GM19452 (cell line): ENCODE results near the gene TNPO3.
"Not testable (repeated sequence)": the region's sequence is repeated elsewhere in the genome, so short reads cannot be mapped to it uniquely, and the experiment has no call there.

ENCODE experiments used
- ATAC-seq: cut with Tn5 transposase; IDR thresholded peaks from one replicate; pipeline ENCODE4 v1.9.1; 2021; ENCODE audit not compliant: unreplicated experiment

The TNPO3 gene

DNA sequence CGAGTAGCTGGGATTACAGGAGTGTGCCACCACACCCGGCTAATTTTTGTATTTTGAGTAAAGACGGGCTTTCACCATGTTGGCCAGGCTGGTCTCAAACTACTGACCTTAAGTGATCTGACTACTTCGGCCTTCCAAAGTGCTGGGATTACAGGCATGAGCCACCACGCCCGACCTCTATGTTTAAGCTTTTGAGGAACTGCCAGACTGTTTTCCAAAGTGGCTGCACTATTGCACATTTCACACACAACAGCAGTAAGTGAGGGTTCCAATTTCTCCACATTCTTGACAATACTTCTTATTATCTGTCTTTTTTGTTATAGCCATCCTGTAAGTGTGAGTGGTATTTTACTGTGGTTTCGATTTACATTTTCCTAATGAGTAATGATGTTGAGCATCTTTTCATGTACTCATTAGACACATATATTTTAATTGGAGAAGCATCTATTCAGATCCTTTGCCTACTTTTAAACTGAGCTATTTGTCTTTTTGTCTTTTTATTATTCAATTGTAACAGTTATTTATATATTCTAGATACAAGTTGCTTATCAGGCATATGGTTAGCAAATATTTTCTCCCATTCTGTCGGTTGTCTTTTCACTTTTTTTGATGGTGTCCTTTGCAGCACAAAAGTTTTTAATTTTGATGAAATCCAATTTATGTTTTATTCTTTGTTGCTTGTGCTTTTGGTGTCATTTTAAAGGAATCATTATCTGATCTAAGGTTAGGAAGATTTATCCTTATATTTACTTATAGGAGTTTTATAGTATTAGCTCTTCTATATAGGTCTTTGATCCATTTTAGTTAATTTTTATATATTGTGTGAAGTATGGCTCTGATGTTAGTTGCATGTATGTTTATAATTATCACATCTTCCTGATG is 130.0 kb downstream of the TNPO3 start:
- no peak for ATAC-seq

DNA sequence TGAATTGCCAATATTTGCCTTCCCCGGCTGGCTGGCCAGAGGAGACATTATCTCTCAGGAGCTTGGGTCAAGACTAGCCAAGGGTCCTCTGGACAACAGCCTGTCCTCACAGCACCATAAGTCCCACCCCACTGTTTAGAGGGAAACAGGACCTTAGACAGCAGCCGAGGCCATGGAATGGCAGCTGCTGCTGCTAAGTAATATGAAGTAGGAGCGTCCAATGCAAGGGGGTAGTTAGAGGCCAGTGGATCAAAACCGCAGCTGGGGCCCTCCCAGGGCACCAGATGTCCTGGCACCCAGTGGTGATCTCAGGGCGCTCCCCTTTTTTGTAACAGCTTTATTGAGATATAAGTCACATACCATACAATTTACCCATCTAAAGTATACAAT is 131.5 kb downstream of the TNPO3 start:
- no peak for ATAC-seq

DNA sequence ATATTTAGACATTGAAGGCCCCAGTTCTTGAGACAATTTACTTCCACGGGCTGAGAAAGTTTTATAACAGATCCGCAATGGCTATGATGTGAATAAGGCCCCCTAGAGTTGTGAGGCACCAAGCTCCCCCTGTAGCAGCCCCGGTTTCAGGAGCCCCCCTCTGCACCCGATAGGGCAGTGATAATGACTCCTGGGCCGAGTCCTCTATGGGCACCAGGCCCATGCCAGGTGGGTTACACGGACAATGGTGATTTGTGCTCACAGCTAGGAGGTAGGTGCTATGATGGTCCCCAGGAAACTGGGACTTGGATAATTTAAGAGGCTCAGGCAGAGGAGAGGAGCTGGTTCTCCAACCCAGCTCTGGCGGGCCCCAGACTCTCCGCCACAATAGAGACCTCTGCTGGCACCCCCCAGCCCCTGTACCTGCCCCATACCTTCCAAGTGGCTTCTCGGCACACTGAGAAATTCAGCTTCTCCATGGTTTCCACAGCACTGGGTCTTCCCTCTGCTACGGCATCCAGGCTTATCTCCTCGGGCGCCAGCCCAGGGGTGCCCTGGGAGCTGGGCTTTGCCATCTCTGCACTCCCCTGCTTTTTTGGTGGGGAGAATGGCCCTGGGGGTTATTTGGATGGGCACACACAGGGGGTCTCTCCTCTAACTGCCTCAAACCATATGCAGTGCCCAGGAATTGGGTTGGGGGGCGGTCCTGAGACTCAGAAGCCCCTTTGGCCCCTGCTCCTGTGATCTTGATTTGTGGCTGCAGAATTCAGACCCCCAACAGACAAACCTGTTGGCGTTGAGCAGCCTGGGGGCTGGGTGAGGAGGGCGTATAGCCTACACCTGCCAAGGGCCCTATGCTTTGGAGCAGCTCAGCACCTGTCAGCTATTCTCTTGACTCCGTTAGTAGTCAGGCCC is 132.2 kb downstream of the TNPO3 start:
- no peak for ATAC-seq

DNA sequence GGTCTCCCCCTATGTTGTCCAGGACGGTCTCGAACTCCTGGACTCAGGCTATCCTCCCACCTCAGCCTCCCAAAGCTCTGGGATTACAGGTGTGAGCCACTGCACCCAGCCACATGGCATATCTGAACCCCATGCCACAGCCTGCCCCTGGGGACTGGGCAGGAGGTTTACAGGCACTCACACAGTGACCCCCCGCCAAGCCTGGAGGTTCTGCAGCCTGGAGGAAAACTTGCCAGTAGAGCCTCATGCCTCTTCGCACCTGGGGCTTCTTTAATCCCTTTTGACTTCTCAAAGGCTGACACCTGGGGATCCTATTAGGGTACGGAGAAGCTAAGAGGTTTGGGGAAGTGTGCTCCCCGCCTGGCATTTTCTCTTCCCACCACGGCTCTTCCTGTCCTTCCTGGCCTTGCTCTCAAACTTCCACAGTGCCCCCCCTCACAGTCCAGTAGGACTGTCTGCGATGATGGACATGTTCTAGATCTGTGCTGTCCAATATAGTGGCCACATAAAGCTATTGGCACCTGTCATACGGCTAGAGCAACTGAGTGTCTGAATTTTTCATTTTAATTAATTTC is 133.0 kb downstream of the TNPO3 start:
- ATAC-seq: no peak

DNA sequence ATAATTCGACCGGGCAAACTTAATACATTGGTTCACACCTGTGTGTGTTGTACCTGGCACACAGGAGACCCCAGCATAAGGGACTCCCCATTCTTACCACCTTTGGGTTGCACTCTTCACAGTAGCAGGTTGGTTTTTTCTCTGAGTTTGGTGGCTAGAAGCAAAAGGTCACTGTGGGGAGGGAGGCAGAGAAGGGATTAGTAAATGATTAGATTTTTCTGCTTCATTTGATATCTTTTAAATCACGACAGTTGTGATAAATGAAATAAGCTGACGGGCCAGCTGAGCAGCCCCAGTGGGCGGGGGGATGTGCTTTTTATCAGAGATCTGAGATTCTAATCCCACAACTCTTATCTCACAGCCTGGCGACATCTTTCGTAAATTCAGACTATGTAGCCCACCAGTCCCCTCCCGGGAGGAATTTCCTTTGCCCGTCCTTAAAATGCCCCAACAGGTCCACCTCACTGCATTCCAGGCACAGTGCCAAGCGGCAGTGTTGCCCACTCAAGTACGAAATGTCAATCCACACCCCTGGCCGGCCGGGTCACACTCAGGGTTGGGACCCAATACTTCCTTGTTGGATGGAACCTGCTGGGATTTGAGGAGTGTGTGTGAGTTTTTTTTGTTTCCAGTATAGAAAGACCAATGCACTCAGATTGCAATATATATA is 133.9 kb downstream of the TNPO3 start:
- no peak for ATAC-seq

DNA sequence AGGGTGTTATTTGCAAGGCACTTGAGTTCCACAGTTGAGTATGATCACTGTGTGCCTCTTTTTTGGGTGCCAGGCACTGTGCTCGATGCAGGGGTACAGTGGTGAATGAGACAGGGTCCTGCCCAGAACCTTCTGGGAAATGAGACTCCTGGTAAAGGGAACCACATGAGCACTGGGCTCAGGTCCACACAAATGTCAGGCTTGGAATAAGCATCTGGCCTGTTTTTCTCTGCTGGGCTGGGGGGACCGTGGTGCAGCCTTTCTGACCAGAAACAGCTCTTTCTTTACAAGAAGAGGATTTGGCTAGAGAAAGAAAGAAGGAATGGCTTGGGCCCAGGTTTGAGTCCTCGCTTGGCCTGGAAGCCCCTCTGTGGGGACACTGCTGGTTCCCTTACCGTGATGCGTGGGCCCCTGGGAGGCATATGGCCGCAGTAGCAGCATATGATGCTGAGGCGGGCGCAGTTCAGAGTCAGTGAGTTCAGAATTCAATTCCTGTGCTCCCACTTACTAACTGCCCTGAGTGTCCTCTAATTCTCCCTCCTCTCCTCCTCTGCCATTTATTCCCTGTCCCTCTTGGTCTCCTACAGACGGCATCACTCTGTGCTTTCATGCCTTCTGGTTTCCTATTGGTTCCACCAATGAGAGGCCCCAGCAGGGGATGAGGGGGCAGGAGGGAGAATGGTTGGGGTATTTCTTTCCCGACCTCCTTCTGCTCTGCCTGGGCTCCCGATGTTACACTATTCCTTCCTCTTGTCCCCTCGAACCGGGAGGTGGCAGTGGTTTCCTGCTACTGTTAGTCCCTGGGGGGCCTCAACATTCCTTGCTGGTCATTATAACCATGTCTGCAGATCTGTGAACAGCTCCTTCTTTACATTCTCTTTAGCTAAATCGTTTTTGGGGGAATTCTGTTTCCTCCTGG is 134.8 kb downstream of the TNPO3 start:
- no peak for ATAC-seq

DNA sequence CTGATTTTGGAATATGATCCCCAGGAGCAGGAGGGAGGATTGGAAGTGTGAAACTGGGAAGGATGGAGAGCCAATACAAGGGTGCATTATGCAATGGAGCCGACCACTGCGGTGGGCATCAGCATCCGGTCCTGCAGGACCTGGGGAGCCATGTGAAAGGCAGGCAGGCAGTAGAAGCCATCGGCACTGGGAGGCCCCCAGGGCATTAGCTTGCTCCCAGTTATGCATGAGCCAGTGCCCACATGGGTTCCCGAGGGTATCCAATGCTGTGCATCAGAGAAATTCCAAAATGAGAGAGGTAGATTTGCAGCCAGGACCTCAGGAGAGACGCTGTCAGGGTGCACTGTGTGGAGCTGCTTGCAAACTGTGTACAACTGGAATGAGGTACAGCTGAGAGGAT is 135.7 kb downstream of the TNPO3 start:
- no peak for ATAC-seq

DNA sequence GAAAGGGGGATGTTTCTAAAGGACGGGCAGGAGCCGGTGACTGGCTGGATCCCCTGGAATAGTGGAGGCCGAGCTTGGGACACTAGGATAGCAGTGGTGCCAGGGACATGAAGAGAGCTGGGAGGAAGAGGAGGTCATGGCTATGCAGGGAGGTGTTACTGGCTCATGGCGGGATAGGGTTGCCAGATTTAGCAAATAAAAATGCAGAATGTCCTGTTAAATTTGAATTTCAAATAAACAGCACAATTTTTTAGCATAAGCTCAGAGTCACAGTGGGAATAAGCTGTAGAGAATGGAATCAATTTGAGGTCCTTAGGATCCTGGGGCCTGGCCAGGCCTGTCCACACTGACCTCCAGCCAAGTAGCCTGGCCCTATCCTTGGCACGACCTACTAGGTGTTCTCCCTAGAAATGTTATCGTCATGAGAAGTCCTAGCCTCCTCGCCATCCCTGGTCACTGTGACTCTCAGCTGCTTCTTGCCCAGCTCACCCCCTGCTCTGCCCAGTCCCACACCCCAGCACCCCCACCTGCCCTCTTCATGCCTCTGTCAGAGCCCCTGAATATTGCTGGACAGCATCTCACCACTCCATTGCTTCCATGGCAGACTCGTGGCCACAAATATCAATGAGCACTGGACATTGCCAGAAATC is 136.8 kb downstream of the TNPO3 start:
- ATAC-seq: no peak

DNA sequence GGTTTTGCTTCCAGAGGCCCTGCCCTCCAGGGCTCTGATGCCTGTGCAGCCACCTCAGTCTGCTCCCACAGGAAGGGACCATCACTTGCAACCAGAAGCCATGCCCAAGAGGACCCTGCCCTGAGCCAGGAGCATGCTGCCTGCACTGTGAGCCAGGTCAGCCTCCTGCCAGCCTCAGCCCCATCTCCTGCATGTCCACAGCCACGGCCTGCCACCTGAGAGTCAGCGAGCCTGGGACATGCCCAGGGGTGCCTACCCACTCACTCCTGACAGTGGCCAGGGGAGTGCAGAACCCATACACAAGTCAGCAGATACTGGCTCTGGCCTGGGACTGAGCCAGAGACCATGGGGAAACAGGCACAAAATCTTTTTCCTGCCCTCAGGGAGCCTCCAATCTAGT is 137.8 kb downstream of the TNPO3 start:
- ATAC-seq: no peak

DNA sequence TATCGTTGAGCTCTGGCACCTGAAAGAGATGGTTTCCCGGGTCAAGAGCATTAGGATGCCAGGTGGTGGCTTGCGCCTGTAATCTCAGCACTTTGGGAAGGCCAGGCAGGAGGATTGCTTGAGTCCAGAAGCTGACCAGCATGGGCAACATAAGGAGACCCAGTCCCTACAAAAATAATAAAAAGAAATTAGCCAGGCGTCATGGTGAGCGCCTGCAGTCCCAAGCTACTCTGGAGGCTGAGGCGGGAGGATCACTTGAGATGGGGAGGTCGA is 138.3 kb downstream of the TNPO3 start:
- no peak for ATAC-seq

DNA sequence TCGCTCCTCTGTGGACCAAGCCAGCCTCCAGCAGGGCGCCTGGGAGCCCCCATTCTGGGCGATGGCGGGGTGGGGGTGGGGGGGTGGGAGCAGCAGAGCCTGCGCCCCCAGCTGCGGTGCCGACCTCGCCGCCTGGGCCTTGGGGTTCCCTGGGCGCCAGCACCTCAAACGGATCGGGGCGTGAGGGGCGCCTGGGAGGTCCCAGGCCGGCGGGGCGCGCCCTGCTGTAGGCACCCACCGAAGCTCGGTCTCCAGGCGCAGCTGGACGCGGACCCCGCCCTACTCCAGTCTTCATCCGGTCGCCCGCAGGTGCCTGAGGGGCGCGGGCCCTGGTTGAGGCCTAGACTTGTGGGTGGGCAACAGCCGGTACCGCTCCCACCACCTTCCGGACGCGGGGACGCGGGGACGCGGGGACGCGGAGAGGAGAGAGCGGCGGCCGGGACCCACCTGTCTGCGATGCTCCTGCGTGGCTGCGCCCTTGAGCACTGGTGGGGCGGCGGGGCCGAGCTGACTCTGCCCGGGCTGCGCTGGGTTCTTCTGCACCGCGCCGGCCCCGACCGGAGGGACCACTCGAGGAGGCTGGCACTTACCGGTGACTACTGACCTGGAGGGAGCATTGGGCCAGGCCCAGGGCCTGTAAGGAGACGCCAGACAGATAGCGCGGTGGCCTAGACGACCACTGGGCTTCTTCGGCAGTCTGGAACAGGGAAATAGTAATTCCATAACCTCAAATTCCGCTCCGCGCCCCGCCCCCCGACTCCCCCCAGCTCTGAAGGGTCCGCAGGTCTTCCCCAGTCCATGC is 138.9 kb downstream of the TNPO3 start:
- ATAC-seq: no peak

DNA sequence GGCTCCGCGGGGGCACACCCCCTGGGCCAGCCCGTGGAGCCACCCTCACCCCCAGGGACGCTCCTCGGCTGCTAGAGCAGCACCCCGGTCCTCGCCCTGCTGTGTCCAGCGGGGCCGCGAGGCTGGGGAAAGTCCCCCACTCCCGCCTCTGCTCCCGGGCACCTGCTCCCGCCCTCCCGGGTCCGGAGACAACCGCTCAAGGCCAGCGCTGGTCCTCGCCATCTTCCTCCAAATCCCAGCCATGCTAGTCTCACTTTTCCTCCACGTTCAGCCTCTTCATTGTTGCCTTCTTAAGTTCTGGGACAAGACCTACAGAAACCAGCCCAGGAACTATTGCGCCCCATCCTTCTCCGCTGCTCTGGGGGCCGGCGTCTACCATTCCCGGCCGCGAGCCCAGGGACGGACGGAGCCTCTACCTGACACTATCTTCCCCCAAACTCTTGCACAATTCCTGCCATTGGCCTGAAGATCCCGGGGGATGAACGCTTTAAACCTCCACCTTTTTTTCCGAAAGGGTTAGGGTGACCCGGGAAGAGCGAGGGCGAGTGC is 139.6 kb downstream of the TNPO3 start:
- no peak for ATAC-seq

DNA sequence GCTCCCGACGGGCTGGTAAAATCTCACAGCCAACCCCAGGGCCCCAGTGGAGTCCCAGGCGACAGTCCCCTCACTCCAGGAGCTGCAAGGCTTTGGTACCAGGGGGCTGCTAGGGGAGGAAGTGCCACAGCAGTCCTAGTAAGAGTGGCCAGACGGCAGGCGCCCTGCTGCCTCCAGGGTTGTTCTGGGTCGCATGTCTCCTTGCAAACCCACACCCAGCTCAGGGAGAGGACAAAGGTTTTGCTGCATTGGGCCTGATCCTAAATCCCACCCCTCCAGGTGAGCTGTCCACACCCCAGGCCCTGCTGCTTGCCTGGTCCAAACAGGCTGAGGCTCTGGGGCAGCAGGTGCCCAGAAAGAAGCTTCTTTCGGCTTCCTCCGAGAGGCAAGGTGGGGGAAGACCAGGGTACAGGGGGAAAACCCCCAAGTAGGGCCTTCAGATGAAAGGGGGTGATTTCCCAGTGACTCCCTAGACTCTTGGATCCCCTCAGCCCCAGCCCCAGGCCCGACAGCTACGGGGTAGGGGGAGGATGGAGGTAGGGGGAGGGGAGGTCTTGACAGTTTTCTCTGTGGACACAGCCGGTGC is 140.3 kb downstream of the TNPO3 start:
- peak; percentile 64 for ATAC-seq

DNA sequence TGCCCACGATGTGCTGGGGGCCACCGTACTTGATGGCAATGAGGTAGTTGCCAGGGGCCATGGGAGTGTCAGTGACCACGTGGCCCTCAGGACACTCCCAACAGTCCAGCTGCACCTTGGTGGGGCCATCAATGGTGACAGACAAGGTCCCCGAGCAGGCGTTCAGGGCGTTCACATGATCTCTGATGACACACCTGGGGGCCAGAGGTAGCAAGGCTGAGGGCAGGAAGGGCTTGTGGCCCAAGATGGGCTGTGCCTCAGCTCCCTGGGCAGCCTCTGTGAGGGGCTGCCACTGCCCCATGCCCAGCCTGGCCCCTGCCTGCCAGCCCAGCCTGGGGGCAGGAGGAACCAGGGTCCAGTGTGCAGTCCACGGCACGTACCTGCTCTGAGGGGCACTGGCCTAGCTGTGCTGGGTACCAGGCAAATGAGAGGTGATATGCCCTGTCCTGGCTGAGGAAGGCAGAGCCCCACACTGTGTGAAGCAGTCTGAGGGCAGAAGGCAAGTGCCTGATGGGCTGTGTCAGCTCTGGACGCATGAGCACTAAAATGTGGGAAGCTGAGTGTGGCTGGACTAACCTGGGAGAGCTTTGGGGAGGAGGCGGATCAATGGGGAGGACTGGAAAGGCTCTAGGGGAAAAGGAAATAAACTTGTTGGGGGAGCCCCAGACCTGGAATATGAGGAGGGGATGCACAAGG is 140.9 kb downstream of the TNPO3 start:
- ATAC-seq: no peak

DNA sequence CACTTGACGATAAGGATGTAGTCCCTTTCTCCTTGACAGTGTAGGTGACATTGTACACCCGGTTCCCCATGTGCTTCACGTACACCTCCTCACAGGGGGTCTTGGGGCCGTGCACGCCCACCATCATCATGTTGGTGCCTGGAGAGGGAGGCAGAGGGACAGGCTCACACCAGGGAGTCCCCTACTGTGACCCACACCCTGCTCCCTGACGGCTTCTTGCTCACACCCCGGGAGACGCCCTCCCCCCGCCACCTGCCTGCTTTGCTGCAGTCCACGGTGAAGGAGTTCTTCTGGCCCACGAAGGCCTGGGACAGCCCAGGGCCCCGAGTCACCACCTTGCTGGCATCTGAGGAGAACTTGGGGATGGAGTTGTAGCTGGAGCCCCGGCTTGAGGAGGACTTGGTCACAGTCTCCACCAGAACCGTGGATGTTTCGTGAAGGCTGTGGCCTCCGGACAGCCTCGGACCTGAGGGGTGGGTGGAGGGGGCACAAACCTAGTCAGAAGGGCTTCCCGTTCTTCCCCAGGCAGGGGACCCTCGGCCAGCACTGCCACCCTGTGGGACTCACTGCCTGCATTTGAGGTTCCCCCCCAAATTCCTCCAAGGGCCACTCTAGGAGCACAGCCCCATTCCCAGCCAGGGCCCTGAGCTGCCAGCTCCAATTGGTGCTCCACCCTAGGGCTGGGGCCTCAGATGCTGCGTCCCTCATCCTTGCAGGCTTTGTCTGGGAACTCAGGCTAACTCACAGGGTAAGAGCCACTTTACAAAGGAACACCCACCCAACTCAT is 142.0 kb downstream of the TNPO3 start:
- not testable (repeated sequence) for ATAC-seq

DNA sequence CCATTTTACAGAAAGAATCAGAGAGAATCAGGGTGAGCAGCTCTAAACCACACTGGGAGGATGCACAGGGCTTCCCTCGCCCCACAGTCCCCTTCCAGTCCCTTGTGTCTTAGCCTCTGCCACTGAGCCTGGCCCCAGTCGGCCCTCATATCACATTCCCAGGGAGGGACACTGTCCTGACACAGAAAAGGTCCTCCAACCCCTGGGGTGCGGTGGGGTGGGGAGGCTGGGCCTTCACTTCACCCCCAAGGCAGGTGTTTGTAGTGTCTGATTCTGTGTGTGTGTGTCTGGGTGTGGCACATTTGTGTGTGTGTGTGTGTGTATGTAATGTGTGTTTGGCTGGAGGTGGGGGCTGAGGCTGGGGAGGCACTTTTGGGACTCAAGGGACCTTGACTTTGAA is 142.6 kb downstream of the TNPO3 start:
- ATAC-seq: no peak

DNA sequence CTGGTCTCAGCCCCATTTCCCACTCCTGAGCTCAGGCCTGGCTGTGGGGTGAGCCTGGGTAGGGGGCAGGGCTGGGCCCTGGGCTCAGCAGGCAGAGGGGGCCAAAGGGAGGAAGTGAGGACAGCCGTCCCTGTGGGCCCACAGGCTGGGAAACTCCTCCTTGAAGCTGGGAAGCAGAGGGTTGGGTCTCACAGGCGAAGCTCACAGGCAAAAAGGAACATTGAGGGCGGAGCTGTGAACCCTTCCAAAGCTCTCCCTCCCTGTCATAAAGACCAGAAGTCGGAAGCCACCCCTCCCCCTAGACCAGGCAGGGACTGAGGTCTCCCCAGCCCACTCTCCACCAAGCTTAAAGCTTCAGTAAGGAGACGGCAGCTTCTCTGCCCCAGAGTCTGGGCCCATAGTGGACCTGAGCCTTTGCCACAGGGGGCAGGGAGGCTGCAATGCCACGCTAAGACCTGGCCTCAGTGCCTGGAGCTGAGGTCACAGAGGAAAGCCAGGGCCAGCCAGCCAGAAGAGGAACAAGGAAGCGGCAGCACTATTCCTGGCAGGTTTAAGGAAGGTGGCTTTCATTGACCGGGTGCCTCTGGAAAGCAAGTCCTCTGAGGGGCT is 143.4 kb downstream of the TNPO3 start:
- no peak for ATAC-seq
